Rectal smooth muscle tissue (tissue), 1 donor: ENCODE data around the gene GLIS1.
"Not testable (repeated sequence)": the region's sequence is repeated elsewhere in the genome, so short reads cannot be mapped to it uniquely, and the experiment has no call there.

Experiments used
- H3K27ac ChIP-seq: one replicate; pipeline ENCODE4 v1.7.0; 2013; ENCODE audit warnings: low read depth, low read length, inconsistent platforms
- H3K27me3 ChIP-seq: one replicate; pipeline ENCODE4 v1.7.0; 2013; ENCODE audit warnings: low read length; ENCODE audit not compliant: control insufficient read depth, insufficient read depth
- H3K36me3 ChIP-seq: one replicate; pipeline ENCODE4 v1.7.0; 2013; ENCODE audit warnings: low read length; ENCODE audit not compliant: control insufficient read depth, insufficient read depth
- H3K4me1 ChIP-seq: one replicate; pipeline ENCODE4 v1.7.0; 2013; ENCODE audit warnings: low read length; ENCODE audit not compliant: control insufficient read depth, insufficient read depth
- H3K4me3 ChIP-seq: one replicate; pipeline ENCODE4 v1.7.0; 2013; ENCODE audit warnings: low read length
- H3K9ac ChIP-seq: one replicate; pipeline ENCODE4 v1.7.0; 2013; ENCODE audit warnings: low read length

GLIS1 gene

GRCh38 chr1:53647915-53648314 is 91.0 kb downstream of the GLIS1 start:
- H3K4me3 ChIP-seq, H3K9ac ChIP-seq, H3K4me1 ChIP-seq, H3K27ac ChIP-seq, H3K36me3 ChIP-seq, H3K27me3 ChIP-seq: not testable (repeated sequence)

- Histone ChIP-seq H3K9ac (no peak overlapping the region), H3K27ac (no peak overlapping the region), H3K27me3 (no peaks in the 10 kb centered on the region), H3K4me1 (peaks cover 4% of the 10 kb centered on the region), H3K4me3 (no peak overlapping the region), H3K36me3 (no peaks in the 10 kb centered on the region)
Observed at GRCh38 chr1:53646732-53647131, 92.2 kb downstream of the GLIS1 start.

GRCh38 chr1:53645690-53646078 is 93.3 kb downstream of the GLIS1 start:
- H3K9ac ChIP-seq, result no peak overlapping the region
- no peak overlapping the region for H3K4me3 ChIP-seq
- peaks cover 4% of the 10 kb centered on the region for H3K4me1 ChIP-seq
- no peaks in the 10 kb centered on the region for H3K36me3 ChIP-seq
- no peak overlapping the region for H3K27ac ChIP-seq
- no peaks in the 10 kb centered on the region for H3K27me3 ChIP-seq

GRCh38 chr1:53644909-53645689 is 93.9 kb downstream of the GLIS1 start:
- Histone ChIP-seq H3K4me3 (no peak overlapping the region), H3K4me1 (peaks cover 4% of the 10 kb centered on the region), H3K27ac (no peak overlapping the region), H3K9ac (no peak overlapping the region), H3K36me3 (no peaks in the 10 kb centered on the region), H3K27me3 (no peaks in the 10 kb centered on the region)

GRCh38 chr1:53644496-53644895 is 94.5 kb downstream of the GLIS1 start:
- Histone ChIP-seq H3K4me3 (no peak overlapping the region), H3K4me1 (peaks cover 4% of the 10 kb centered on the region), H3K27ac (no peak overlapping the region), H3K27me3 (no peaks in the 10 kb centered on the region), H3K9ac (no peak overlapping the region), H3K36me3 (no peaks in the 10 kb centered on the region)

GRCh38 chr1:53643881-53644390 is 95.0 kb downstream of the GLIS1 start:
- no peaks in the 10 kb centered on the region for H3K36me3 ChIP-seq
- H3K4me1 ChIP-seq, result peaks cover 4% of the 10 kb centered on the region
- H3K9ac ChIP-seq, result no peak overlapping the region
- no peaks in the 10 kb centered on the region for H3K27me3 ChIP-seq
- no peak overlapping the region for H3K4me3 ChIP-seq
- H3K27ac ChIP-seq, result no peak overlapping the region

- Histone ChIP-seq H3K27me3 (no peaks in the 10 kb centered on the region), H3K4me1 (peaks cover 4% of the 10 kb centered on the region), H3K36me3 (no peaks in the 10 kb centered on the region), H3K9ac (no peak overlapping the region), H3K4me3 (no peak overlapping the region), H3K27ac (no peak overlapping the region)
Observed at GRCh38 chr1:53643041-53643880, 95.7 kb downstream of the GLIS1 start.

- Histone ChIP-seq H3K36me3 (no peaks in the 10 kb centered on the region), H3K27me3 (no peaks in the 10 kb centered on the region), H3K4me1 (peaks cover 4% of the 10 kb centered on the region), H3K27ac (no peak overlapping the region), H3K4me3 (no peak overlapping the region), H3K9ac (no peak overlapping the region)
Observed at GRCh38 chr1:53642607-53643006, 96.4 kb downstream of the GLIS1 start.

GRCh38 chr1:53642215-53642555 is 96.8 kb downstream of the GLIS1 start:
- no peaks in the 10 kb centered on the region for H3K27me3 ChIP-seq
- no peak overlapping the region for H3K4me3 ChIP-seq
- no peaks in the 10 kb centered on the region for H3K36me3 ChIP-seq
- H3K4me1 ChIP-seq, result peaks cover 4% of the 10 kb centered on the region
- H3K27ac ChIP-seq, result no peak overlapping the region
- no peak overlapping the region for H3K9ac ChIP-seq

GRCh38 chr1:53641481-53642214 is 97.3 kb downstream of the GLIS1 start:
- no peak overlapping the region for H3K9ac ChIP-seq
- H3K27me3 ChIP-seq, result no peaks in the 10 kb centered on the region
- no peak overlapping the region for H3K4me3 ChIP-seq
- H3K36me3 ChIP-seq, result no peaks in the 10 kb centered on the region
- peaks cover 4% of the 10 kb centered on the region for H3K4me1 ChIP-seq
- H3K27ac ChIP-seq, result no peak overlapping the region

GRCh38 chr1:53640701-53641075 is 98.3 kb downstream of the GLIS1 start:
- Histone ChIP-seq H3K36me3 (no peaks in the 10 kb centered on the region), H3K27ac (no peak overlapping the region), H3K4me1 (peaks cover 4% of the 10 kb centered on the region), H3K27me3 (no peaks in the 10 kb centered on the region), H3K9ac (no peak overlapping the region), H3K4me3 (no peak overlapping the region)

GRCh38 chr1:53639996-53640700 is 98.8 kb downstream of the GLIS1 start:
- Histone ChIP-seq H3K27ac (no peak overlapping the region), H3K9ac (no peak overlapping the region), H3K27me3 (no peaks in the 10 kb centered on the region), H3K4me1 (peaks cover 4% of the 10 kb centered on the region), H3K4me3 (no peak overlapping the region), H3K36me3 (no peaks in the 10 kb centered on the region)
